EH (cell line): ENCODE results near the gene NPAS2.

Experiments
- DNase-seq: peaks from one replicate; pipeline ENCODE4 v3.0.0-alpha.2; 2015; ENCODE audit warnings: low read depth

Gene NPAS2

GRCh38 chr2:100855084-100855483, 35.1 kb downstream of the NPAS2 start:
- no peak for DNase-seq

GRCh38 chr2:100855606-100856005, 35.7 kb downstream of the NPAS2 start:
- no peak for DNase-seq

- no peak for DNase-seq
Observed at GRCh38 chr2:100856732-100857131, 36.8 kb downstream of the NPAS2 start.

- no peak for DNase-seq
Observed at GRCh38 chr2:100857341-100857740, 37.4 kb downstream of the NPAS2 start.

GRCh38 chr2:100857915-100858314, 38.0 kb downstream of the NPAS2 start:
- DNase-seq, result peak; percentile 94

GRCh38 chr2:100859902-100860301, 40.0 kb downstream of the NPAS2 start:
- no peak for DNase-seq

- no peak for DNase-seq
Observed at GRCh38 chr2:100861340-100861739, 41.4 kb downstream of the NPAS2 start.

- DNase-seq, result no peak
Observed at GRCh38 chr2:100862081-100862480, 42.1 kb downstream of the NPAS2 start.

- DNase-seq, result peak; percentile 73
Observed at GRCh38 chr2:100865816-100866460, 46.0 kb downstream of the NPAS2 start.

GRCh38 chr2:100868083-100868482, 48.1 kb downstream of the NPAS2 start:
- DNase-seq, result no peak

GRCh38 chr2:100869120-100869519, 49.2 kb downstream of the NPAS2 start:
- no peak for DNase-seq

GRCh38 chr2:100870652-100871531, 51.0 kb downstream of the NPAS2 start:
- DNase-seq, result no peak

GRCh38 chr2:100875516-100876230, 55.7 kb downstream of the NPAS2 start:
- no peak for DNase-seq

- DNase-seq, result no peak
Observed at GRCh38 chr2:100876231-100876860, 56.4 kb downstream of the NPAS2 start.

- DNase-seq, result peak; percentile 67
Observed at GRCh38 chr2:100877555-100877954, 57.6 kb downstream of the NPAS2 start.

- DNase-seq, result no peak
Observed at GRCh38 chr2:100878000-100878791, 58.3 kb downstream of the NPAS2 start.

GRCh38 chr2:100879296-100879695, 59.4 kb downstream of the NPAS2 start:
- no peak for DNase-seq

GRCh38 chr2:100880036-100880435, 60.1 kb downstream of the NPAS2 start:
- DNase-seq, result no peak

GRCh38 chr2:100880730-100881129, 60.8 kb downstream of the NPAS2 start:
- peak; percentile 32 for DNase-seq

GRCh38 chr2:100882645-100883613, 63.0 kb downstream of the NPAS2 start:
- DNase-seq, result peak; percentile 28
